ENCODE results near the gene BCAR1.
"Not testable (repeated sequence)": the region's sequence is repeated elsewhere in the genome, so short reads cannot be mapped to it uniquely, and the experiment has no call there.

- not testable (repeated sequence) for TF ChIP-seq CTCF (IDR thresholded peaks at IDR 0.05); REST (IDR thresholded peaks at IDR 0.05; ENCODE audit: insufficient read depth in 1 of 2, low read depth in 2 of 2, low read length in 1 of 2); POLR2AphosphoS5 (IDR thresholded peaks at IDR 0.05; ENCODE audit: low read depth, low read length); TCF7L2 (IDR thresholded peaks at IDR 0.05; ENCODE audit: low read depth, low read length); SIN3A (IDR thresholded peaks at IDR 0.05; ENCODE audit: borderline replicate concordance, insufficient read depth, low read depth, low read length)
These were observed 41.9 kb downstream of the BCAR1 start for GRCh38 chr16:75209514-75209913.

Data from Panc1 (cell line).